Neural progenitor cell (in vitro differentiated cells): ENCODE data around the gene VSIG10L. TPM values are rescaled to one million over a fixed set of nuclear protein-coding genes. Genes with fewer than 3 reads are reported as not detected.

Experiments
- DNase-seq: peaks from one replicate; pipeline ENCODE4 v3.0.0-alpha.2; 2016; ENCODE audit warnings: low spot score
- H2AFZ ChIP-seq: fragments of 200-600 bp; sonication (generic); replicated peaks from 2 replicates; pipeline ENCODE4 v1.6.1; 2016; ENCODE audit warnings: antibody characterized with exemption
- H3F3A ChIP-seq: fragments of 200-600 bp; sonication (generic); 2 replicates; pipeline ENCODE4 v1.6.1; 2016; ENCODE audit warnings: antibody characterized with exemption, low read depth
- H3K27ac ChIP-seq: fragments of 200-600 bp; sonication (generic); 2 replicates; pipeline ENCODE4 v1.5.1; 2016; ENCODE audit warnings: mild to moderate bottlenecking
- H3K27me3 ChIP-seq: fragments of 200-600 bp; sonication (generic); 2 replicates; pipeline ENCODE4 v1.6.1; 2016; ENCODE audit warnings: mild to moderate bottlenecking, moderate library complexity
- H3K36me3 ChIP-seq: fragments of 200-600 bp; sonication (generic); 2 replicates; pipeline ENCODE4 v1.5.1; 2016
- H3K4me1 ChIP-seq: fragments of 200-600 bp; sonication (generic); 2 replicates; pipeline ENCODE4 v1.6.1; 2016; ENCODE audit warnings: mixed run types
- H3K4me2 ChIP-seq: fragments of 200-600 bp; sonication (generic); 2 replicates; pipeline ENCODE4 v1.6.1; 2016
- H3K4me3 ChIP-seq: fragments of 200-600 bp; sonication (generic); 2 replicates; pipeline ENCODE4 v1.5.1; 2016
- H3K79me2 ChIP-seq: fragments of 200-600 bp; sonication (generic); 2 replicates; pipeline ENCODE4 v1.6.1; 2016; ENCODE audit warnings: low read depth
- H3K9ac ChIP-seq: fragments of 200-600 bp; sonication (generic); 2 replicates; pipeline ENCODE4 v1.6.1; 2016
- H3K9me3 ChIP-seq: fragments of 200-600 bp; sonication (generic); 2 replicates; pipeline ENCODE4 v1.5.1; 2016; ENCODE audit warnings: low read depth
- H4K20me1 ChIP-seq: fragments of 200-600 bp; sonication (generic); 2 replicates; pipeline ENCODE4 v1.6.1; 2016; ENCODE audit warnings: low read depth
- H3K27ac Mint-ChIP-seq: 3 replicates; pipeline ENCODE4 v1.8.0; 2021; ENCODE audit warnings: mixed read lengths
- H3K27me3 Mint-ChIP-seq: 2 replicates; pipeline ENCODE4 v1.8.0; 2022; ENCODE audit warnings: low read depth, mild to moderate bottlenecking, inconsistent platforms, moderate library complexity, mixed read lengths; ENCODE audit not compliant: insufficient read depth
- H3K36me3 Mint-ChIP-seq: 3 replicates; pipeline ENCODE4 v1.8.0; 2021; ENCODE audit warnings: mixed read lengths
- H3K4me1 Mint-ChIP-seq: 3 replicates; pipeline ENCODE4 v1.8.0; 2021; ENCODE audit warnings: mixed read lengths
- H3K4me3 Mint-ChIP-seq: 3 replicates; pipeline ENCODE4 v1.8.0; 2021; ENCODE audit warnings: mild to moderate bottlenecking, moderate library complexity, mixed read lengths
- H3K9me3 Mint-ChIP-seq: 3 replicates; pipeline ENCODE4 v1.8.0; 2020; ENCODE audit warnings: mixed read lengths
- CTCF ChIP-seq: fragments of 200-600 bp; sonication (generic); IDR thresholded peaks from 2 replicates; pipeline ENCODE4 v1.5.1; 2017; ENCODE audit warnings: antibody characterized with exemption, mild to moderate bottlenecking
- EZH2 ChIP-seq: fragments of 200-600 bp; sonication (generic); IDR thresholded peaks from 2 replicates; pipeline ENCODE4 v1.6.1; 2017; ENCODE audit warnings: antibody characterized with exemption, mild to moderate bottlenecking, moderate library complexity
- EZH2phosphoT487 ChIP-seq: fragments of 200-600 bp; sonication (generic); IDR thresholded peaks from 2 replicates; pipeline ENCODE4 v1.6.1; 2017; ENCODE audit warnings: antibody characterized with exemption
- total RNA-seq: library from RNA; depleted of rRNA; stranded (reverse); fragments of >200 nt; gene quantifications from 2 replicates; pipeline ENCODE4 v1.2.3, GENCODE V29; 2015; ENCODE audit warnings: low replicate concordance

VSIG10L gene
- total RNA-seq, 1 donor from 2014 or later, result 2.7 TPM

DNA sequence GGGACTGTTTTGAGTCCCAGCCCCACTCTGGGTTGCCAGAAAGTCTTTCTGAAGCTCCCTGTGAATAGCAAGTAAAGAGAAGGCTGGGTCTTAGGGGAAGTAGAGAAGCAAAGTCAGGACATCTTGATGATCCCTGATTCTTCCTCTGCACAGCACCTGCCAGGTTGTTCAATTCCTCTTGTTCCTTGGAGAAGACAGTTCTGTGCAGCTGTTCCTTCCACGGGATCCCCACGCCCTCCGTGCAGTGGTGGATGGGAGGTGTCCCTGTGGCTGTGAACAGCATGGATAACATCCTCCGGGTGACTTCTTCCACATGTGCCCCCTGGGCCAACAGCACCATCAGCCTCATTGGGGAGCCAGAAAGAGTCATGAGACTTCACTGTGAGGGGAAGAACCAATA, 59.6 kb downstream of the VSIG10L start:
- Histone ChIP-seq H3K4me2 (no peak overlapping the region), H3K36me3 (no peaks in the 10 kb centered on the region), H3K4me1 (no peaks in the 10 kb centered on the region), H3K4me3 (no peak overlapping the region), H2AFZ (no peak overlapping the region), H4K20me1 (no peaks in the 10 kb centered on the region), H3K9me3 (no peaks in the 10 kb centered on the region), H3K9ac (no peak overlapping the region), H3K79me2 (no peaks in the 10 kb centered on the region), H3K27me3 (no peaks in the 10 kb centered on the region), H3K27ac (no peak overlapping the region), H3F3A (no peaks in the 10 kb centered on the region)
- Mint-ChIP-seq H3K36me3 (no peaks in the 10 kb centered on the region), H3K27me3 (peaks cover 6% of the 10 kb centered on the region), H3K4me1 (no peaks in the 10 kb centered on the region), H3K4me3 (no peak overlapping the region), H3K27ac (no peak overlapping the region), H3K9me3 (no peaks in the 10 kb centered on the region)
- no peak for DNase-seq
- TF ChIP-seq EZH2phosphoT487 (no peak), CTCF (no peak), EZH2 (no peak)

Other genes with a start within 250 kb of the VSIG10L start
- gene CTU1, start 233.7 kb downstream of the VSIG10L start, total RNA-seq, result 0.24 and 5.6 TPM in 2 replicates
- gene SIGLEC9, start 217.2 kb downstream of the VSIG10L start, total RNA-seq, result not detected in 2 replicates
- gene SIGLEC7, start 199.8 kb downstream of the VSIG10L start, total RNA-seq, result not detected in 2 replicates
- not detected in 2 replicates for gene CD33, start 117.1 kb downstream of the VSIG10L start, total RNA-seq
- not detected in 2 replicates for gene SIGLECL1, start 91.1 kb downstream of the VSIG10L start, total RNA-seq
- 5.4 and 15.8 TPM in 2 replicates for gene IGLON5, start 30.5 kb downstream of the VSIG10L start, total RNA-seq
- gene ETFB, start 24.2 kb upstream of the VSIG10L start, total RNA-seq, result 27.0 and 38.9 TPM in 2 replicates
- not detected in 2 replicates for gene CLDND2, start 26.9 kb upstream of the VSIG10L start, total RNA-seq
- gene NKG7, start 30.5 kb upstream of the VSIG10L start, total RNA-seq, result not detected in 2 replicates
- 0.26 and 3.2 TPM in 2 replicates for gene LIM2, start 45.8 kb upstream of the VSIG10L start, total RNA-seq
- 0.37 TPM in 1 of 2 replicates, not detected in the other for gene C19orf84, start 48.5 kb upstream of the VSIG10L start, total RNA-seq
- gene SIGLEC10, start 75.5 kb upstream of the VSIG10L start, total RNA-seq, result not detected in 2 replicates
- gene SIGLEC8, start 116.3 kb upstream of the VSIG10L start, total RNA-seq, result not detected in 2 replicates
- not detected in 2 replicates for gene CEACAM18, start 136.4 kb upstream of the VSIG10L start, total RNA-seq
- gene SIGLEC12, start 159.7 kb upstream of the VSIG10L start, total RNA-seq, result not detected in 2 replicates
- not detected in 2 replicates for gene SIGLEC6, start 189.5 kb upstream of the VSIG10L start, total RNA-seq
- 5.0 and 8.1 TPM in 2 replicates for gene ZNF175, start 229.1 kb upstream of the VSIG10L start, total RNA-seq